GM12892 (cell line): ENCODE results near the gene PRLR.

Source experiments
- POLR2A ChIP-seq: IDR thresholded peaks from 2 replicates; pipeline ENCODE4 v1.6.1; 2011; ENCODE audit warnings: low read depth, low read length, control low read depth
- POLR2AphosphoS5 ChIP-seq: IDR thresholded peaks from 2 replicates; pipeline ENCODE4 v1.6.1; 2011; ENCODE audit warnings: low read depth, low read length, control low read depth

DNA sequence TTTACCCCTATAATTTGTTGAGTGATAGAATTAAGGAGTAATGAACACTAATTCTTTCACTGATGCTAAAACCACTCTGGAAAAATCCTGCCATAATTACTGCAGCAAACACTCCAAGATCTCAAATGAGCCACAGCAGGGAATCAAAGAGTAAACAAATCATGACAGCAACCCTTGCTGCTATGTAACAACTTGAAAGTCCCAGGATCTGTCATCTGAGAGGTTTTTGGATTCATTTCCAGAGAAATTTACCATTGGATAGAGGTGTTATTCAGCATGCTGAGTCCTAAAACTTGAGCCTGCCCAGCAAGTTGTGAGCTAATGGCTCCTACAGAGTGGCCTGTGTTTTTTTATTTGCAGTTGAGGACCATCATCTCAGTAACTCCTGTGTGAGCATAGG, 59.2 kb downstream of the PRLR start:
- no peak for TF ChIP-seq POLR2AphosphoS5
- TF ChIP-seq POLR2A: no peak
